Measurements from ENCODE around the gene ABHD6. TPM values are rescaled to one million over a fixed set of nuclear protein-coding genes. Genes with fewer than 3 reads are reported as not detected.
"Not testable (repeated sequence)": the region's sequence is repeated elsewhere in the genome, so short reads cannot be mapped to it uniquely, and the experiment has no call there.

Gene ABHD6
- total and polyA plus RNA-seq, 8 donors = 0.69 to 5.5 (median 2.0) TPM

GRCh38 chr3:58270485-58270884 lies 32.9 kb downstream of the ABHD6 start:
- Histone ChIP-seq H3K4me1 (peaks cover 0 to 4% (median 0%) of the 10 kb centered on the region in 3 donors), H3K27me3 (no peaks in the 10 kb centered on the region), H3K36me3 (no peaks in the 10 kb centered on the region), H3K27ac (no peak overlapping the region), H3K9me3 (no peaks in the 10 kb centered on the region), H3K4me3 (no peak overlapping the region)
- DNase-seq (no peak), FAIRE-seq (no peak), ATAC-seq (no peak)
- intact Hi-C loops (cut with DNase I) = no loop called here
- WGBS, 2 donors = 81 to 91% methylated on average over 2 of the region's 2 CpGs
- TF ChIP-seq CTCF (IDR thresholded peaks at IDR 0.05) = no peak

GRCh38 chr3:58271901-58272501 lies 34.4 kb downstream of the ABHD6 start:
- no peak for FAIRE-seq
- no peak for DNase-seq
- peak in 2 of 4 donors; percentile 40 to 66 for ATAC-seq
- Histone ChIP-seq H3K4me1 (no peaks in the 10 kb centered on the region), H3K27me3 (no peaks in the 10 kb centered on the region), H3K27ac (no peak overlapping the region), H3K36me3 (no peaks in the 10 kb centered on the region), H3K9me3 (no peaks in the 10 kb centered on the region), H3K4me3 (no peak overlapping the region)
- 80 to 85% methylated on average over 7 of the region's 7 CpGs for WGBS, 2 donors
- TF ChIP-seq CTCF (IDR thresholded peaks at IDR 0.05) = no peak
- intact Hi-C loops (cut with DNase I) = no loop called here

GRCh38 chr3:58272891-58273290 lies 35.3 kb downstream of the ABHD6 start:
- no peak overlapping the region for H3K27ac ChIP-seq
- no peaks in the 10 kb centered on the region for H3K9me3 ChIP-seq
- no peaks in the 10 kb centered on the region for H3K4me1 ChIP-seq
- no peak for TF ChIP-seq CTCF (IDR thresholded peaks at IDR 0.05)
- no peaks in the 10 kb centered on the region for H3K36me3 ChIP-seq
- 85 to 92% methylated on average over 3 of the region's 3 CpGs for WGBS, 2 donors
- FAIRE-seq = no peak
- intact Hi-C loops (cut with DNase I) = no loop called here
- H3K4me3 ChIP-seq = no peak overlapping the region
- no peaks in the 10 kb centered on the region for H3K27me3 ChIP-seq
- no peak for ATAC-seq
- no peak for DNase-seq

GRCh38 chr3:58273362-58273761 lies 35.8 kb downstream of the ABHD6 start:
- intact Hi-C loops (cut with DNase I); DNase-seq; H3K9me3 ChIP-seq; H3K4me3 ChIP-seq; H3K36me3 ChIP-seq; ATAC-seq; FAIRE-seq; H3K27ac ChIP-seq; H3K4me1 ChIP-seq; H3K27me3 ChIP-seq: not testable (repeated sequence)
- 86 to 90% methylated on average over 3 of the region's 3 CpGs for WGBS, 2 donors

GRCh38 chr3:58274027-58274614 lies 36.5 kb downstream of the ABHD6 start:
- no peaks in the 10 kb centered on the region for H3K36me3 ChIP-seq
- H3K4me3 ChIP-seq = no peak overlapping the region
- 75 to 78% methylated on average over 3 of the region's 3 CpGs for WGBS, 2 donors
- intact Hi-C loops (cut with DNase I) = no loop called here
- no peaks in the 10 kb centered on the region for H3K27me3 ChIP-seq
- ATAC-seq = no peak
- H3K27ac ChIP-seq = no peak overlapping the region
- FAIRE-seq = no peak
- no peak for TF ChIP-seq CTCF (IDR thresholded peaks at IDR 0.05)
- H3K9me3 ChIP-seq = no peaks in the 10 kb centered on the region
- DNase-seq = no peak
- H3K4me1 ChIP-seq = no peaks in the 10 kb centered on the region
